Bronchial epithelial cell (primary cell): ENCODE measurements around the gene FGGY. TPM values are rescaled to one million over a fixed set of nuclear protein-coding genes. Genes with fewer than 3 reads are reported as not detected.
A peak's percentile ranks its signal among the peaks of the same experiment; 100 is the strongest.
"Not testable (repeated sequence)": the region's sequence is repeated elsewhere in the genome, so short reads cannot be mapped to it uniquely, and the experiment has no call there.

Experiments used
- DNase-seq: peaks from one replicate; pipeline ENCODE4 v3.0.0-alpha.2; 2010; ENCODE audit warnings: low read depth
- FAIRE-seq: peaks from 2 replicates; lab custom pipeline; 2011; peaks lifted over from hg19 to GRCh38; lab: Jason Lieb, UNC
- H3K27me3 ChIP-seq: 2 replicates; pipeline ENCODE4 v1.5.1; 2011; ENCODE audit warnings: low read length; ENCODE audit not compliant: control insufficient read depth, insufficient read depth
- H3K36me3 ChIP-seq: 2 replicates; pipeline ENCODE4 v1.5.1; 2011; ENCODE audit warnings: low read length; ENCODE audit not compliant: control insufficient read depth, insufficient read depth
- H3K4me3 ChIP-seq: 2 replicates; pipeline ENCODE4 v1.5.1; 2011; ENCODE audit warnings: mild to moderate bottlenecking, low read depth, low read length, control low read depth
- total RNA-seq: library from RNA; depleted of rRNA; stranded (reverse); fragments of >200 nt; gene quantifications from 2 replicates; pipeline ENCODE4 v1.2.1, GENCODE V29; 2014
- TF ChIP-seq, protein P1 (sequence below): IDR thresholded peaks from 2 replicates; pipeline ENCODE4 v1.5.1; 2011; ENCODE audit warnings: mild to moderate bottlenecking, moderate library complexity, low read length, control low read depth, inconsistent platforms; ENCODE audit not compliant: insufficient read depth, severe bottlenecking

FGGY gene
- total RNA-seq, 1 donor from 2014 or later = 20.0 TPM

DNA sequence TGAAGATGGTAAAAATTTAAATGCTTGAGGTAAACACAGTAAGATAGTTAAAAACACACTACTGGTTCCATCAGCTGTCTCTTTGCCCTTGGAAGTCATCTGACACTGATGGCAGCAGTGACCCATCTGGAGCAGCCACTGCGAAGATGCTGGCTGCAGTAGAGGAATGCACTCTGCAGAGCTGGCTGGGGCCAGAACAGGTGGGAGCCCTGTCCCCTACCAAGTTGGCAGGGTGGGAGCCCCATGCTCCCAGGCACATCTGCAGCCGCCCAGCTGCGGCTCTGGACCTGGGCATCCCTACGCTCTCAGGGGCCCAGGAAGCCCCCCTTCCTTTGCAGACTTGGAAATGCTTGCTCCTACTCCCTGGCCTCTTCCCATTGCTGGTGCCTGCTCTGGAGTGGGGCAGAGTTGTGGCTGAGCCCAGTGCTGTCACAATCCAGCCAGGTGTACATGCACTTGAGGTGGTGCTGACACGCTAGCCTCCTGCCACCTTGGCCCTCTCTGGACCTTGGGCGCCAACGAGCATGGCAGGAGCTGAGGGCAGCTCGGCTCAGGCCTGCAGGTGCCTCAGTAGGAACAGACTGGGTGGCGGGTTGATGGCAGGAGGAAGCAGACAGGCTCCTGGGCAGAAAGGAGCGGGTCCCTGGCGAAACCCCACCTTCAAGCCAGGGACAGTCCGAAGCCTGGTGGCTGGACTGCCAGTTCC lies 227.0 kb downstream of the FGGY start:
- no peak overlapping the region for H3K4me3 ChIP-seq
- DNase-seq = no peak
- no peak for FAIRE-seq
- no peaks in the 10 kb centered on the region for H3K27me3 ChIP-seq
- H3K36me3 ChIP-seq = no peaks in the 10 kb centered on the region
- TF ChIP-seq, protein P1, sequence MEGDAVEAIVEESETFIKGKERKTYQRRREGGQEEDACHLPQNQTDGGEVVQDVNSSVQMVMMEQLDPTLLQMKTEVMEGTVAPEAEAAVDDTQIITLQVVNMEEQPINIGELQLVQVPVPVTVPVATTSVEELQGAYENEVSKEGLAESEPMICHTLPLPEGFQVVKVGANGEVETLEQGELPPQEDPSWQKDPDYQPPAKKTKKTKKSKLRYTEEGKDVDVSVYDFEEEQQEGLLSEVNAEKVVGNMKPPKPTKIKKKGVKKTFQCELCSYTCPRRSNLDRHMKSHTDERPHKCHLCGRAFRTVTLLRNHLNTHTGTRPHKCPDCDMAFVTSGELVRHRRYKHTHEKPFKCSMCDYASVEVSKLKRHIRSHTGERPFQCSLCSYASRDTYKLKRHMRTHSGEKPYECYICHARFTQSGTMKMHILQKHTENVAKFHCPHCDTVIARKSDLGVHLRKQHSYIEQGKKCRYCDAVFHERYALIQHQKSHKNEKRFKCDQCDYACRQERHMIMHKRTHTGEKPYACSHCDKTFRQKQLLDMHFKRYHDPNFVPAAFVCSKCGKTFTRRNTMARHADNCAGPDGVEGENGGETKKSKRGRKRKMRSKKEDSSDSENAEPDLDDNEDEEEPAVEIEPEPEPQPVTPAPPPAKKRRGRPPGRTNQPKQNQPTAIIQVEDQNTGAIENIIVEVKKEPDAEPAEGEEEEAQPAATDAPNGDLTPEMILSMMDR = no peak

DNA sequence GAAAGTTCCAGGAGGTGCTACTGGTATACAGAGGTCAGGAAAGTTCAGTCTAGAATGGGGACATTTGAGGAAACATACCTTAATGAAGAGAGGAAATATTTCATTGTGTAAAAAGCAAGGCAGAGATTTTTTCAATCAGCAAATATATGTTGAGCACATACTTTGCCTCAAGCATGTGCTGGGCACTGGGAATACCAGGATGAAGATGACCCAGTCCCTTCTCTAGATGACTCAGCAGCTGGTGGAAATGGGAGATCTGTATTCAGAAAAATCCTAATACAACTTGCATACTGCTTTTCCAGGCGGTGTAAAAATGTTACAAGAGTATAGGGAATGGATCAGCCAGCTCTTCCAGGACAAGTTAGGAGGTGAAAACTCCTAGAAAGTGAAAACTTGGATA lies 229.3 kb downstream of the FGGY start:
- no peak for FAIRE-seq

DNA sequence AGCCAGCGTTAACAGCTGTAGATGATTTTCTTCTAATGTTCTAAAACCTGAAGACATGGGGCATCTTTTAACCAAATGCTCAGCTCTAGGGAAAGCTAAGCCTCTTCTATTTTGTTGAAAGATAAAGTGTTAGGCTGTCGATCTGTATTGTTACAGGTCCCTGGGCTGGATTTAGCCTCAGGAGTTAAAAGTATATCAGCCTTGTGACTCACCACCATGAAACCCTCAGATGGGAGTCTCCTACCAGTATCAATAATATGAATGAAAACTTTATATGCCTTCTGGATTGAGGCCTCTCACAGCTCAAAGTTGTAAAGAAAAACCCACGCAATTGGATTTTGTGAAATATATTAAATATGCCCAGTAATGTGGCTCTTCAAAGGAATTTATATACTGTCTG lies 231.6 kb downstream of the FGGY start:
- no peak for DNase-seq
- H3K36me3 ChIP-seq = no peaks in the 10 kb centered on the region
- H3K4me3 ChIP-seq = no peak overlapping the region
- TF ChIP-seq, protein P1 = no peak
- no peak for FAIRE-seq
- no peaks in the 10 kb centered on the region for H3K27me3 ChIP-seq

More for the DNA sequence above, 229.3 kb downstream of the FGGY start:
- DNase-seq = peak; percentile 37
- H3K36me3 ChIP-seq = no peaks in the 10 kb centered on the region
- TF ChIP-seq, protein P1 = no peak
- H3K27me3 ChIP-seq = no peaks in the 10 kb centered on the region
- H3K4me3 ChIP-seq = no peak overlapping the region

DNA sequence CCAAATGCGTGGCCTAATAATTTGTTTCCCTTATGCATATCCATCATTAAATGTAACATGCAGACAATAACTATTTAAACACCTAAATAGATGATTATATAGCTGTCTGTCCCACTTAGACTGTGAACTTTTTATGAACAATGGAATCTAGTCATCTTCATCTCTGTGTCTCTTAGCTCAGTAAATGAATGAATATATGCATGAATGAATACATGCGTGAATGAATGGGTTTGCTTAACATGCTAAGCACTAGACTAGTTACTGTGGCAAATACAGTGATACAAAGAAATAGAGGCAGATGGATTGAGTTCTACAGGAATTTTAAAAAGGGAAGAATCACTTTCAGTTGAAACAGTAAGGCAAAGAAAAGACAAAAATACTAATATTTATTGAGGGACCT lies 232.0 kb downstream of the FGGY start:
- Histone ChIP-seq H3K27me3 (no peaks in the 10 kb centered on the region), H3K36me3 (no peaks in the 10 kb centered on the region), H3K4me3 (no peak overlapping the region)
- no peak for DNase-seq
- TF ChIP-seq, protein P1 = no peak
- FAIRE-seq = no peak

DNA sequence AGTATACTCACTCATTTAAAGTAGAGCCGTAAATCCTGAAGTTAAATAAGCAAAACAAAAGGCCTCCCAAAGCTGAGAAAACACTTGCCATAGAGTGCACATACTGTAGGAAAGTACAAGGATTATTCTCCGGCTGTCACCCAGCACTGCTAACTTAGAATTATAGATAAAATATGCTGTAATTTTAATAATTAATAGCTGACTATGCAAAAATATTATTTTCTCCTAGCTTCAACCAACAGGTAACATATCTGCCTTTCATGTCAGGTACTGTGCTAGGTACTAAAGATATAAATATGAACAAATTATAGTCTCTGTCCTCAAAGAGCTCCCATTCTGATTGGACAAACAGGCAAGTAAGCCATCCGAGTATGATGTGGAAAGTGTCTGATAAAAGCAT lies 233.2 kb downstream of the FGGY start:
- TF ChIP-seq, protein P1 = no peak
- DNase-seq = no peak
- Histone ChIP-seq H3K4me3 (no peak overlapping the region), H3K27me3 (no peaks in the 10 kb centered on the region), H3K36me3 (no peaks in the 10 kb centered on the region)
- FAIRE-seq = no peak

DNA sequence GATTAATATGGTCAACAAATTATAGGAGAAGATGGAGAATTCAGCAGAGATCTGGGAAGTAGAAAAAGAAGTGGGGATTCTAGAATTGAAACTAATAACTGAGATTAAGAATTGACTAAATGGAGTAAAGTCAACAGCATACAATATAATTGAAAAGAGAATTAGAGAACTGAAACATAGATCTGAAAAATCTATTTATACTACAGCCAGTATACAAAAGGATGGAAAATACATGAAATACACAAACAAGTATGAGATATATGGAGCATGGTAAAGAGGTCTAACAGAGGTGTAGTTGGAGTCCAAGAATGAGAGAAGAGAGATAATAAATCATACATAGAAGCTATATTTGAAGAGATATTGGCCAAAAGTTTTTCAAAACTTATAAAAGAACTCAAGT lies 235.2 kb downstream of the FGGY start:
- no peak for DNase-seq
- Histone ChIP-seq H3K36me3 (no peaks in the 10 kb centered on the region), H3K4me3 (no peak overlapping the region), H3K27me3 (no peaks in the 10 kb centered on the region)
- TF ChIP-seq, protein P1 = no peak
- FAIRE-seq = no peak

DNA sequence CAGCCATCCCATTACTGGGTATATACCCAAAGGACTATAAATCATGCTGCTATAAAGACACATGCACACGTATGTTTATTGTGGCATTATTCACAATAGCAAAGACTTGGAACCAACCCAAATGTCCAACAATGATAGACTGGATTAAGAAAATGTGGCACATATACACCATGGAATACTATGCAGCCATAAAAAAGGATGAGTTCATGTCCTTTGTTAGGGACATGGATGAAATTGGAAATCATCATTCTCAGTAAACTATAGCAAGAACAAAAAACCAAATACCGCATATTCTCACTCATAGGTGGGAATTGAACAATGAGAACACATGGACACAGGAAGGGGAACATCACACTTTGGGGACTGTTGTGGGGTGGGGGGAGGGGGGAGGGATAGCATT lies 241.6 kb downstream of the FGGY start:
- not testable (repeated sequence) for FAIRE-seq, H3K36me3 ChIP-seq, H3K27me3 ChIP-seq, H3K4me3 ChIP-seq, DNase-seq
